DMS79 treated with DMSO at 0.1 percent for 48 hours (cell line): ENCODE results near the gene FRA10AC1.

Experiments used
- DNase-seq: peaks from one replicate; lab custom pipeline; 2025; lab: John Stamatoyannopoulos, UW

FRA10AC1 gene

DNA sequence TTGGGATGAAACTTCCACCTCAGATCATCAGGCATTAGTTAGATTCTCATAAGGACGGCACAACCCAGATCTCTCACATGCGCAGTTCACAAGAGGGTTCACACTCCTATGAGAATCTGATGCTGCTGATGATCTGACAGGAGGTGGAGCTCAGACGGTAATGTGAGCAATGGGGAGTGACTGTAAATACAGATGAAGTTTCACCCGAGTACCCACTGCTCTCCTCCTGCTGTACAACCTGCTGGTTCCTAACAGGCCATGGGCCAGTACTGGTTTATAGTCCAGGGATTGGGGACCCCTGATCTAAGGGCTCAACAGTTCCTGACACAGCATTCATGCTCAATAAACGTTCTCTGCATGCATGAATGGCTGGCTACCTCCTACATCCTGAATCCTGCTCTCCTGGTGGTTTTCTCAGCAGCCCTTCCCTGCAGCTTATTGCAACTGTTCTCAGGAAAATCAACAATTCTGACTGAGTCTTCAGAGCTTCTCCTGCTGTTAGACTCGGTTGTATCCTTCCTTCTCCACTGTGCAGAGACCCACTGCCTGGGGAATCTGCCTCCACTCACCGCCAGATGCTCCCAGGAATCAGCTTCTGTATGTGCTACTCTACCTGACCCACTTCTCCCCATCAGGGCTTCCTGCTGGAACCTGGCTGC is 72.6 kb downstream of the FRA10AC1 start:
- no peak for DNase-seq

DNA sequence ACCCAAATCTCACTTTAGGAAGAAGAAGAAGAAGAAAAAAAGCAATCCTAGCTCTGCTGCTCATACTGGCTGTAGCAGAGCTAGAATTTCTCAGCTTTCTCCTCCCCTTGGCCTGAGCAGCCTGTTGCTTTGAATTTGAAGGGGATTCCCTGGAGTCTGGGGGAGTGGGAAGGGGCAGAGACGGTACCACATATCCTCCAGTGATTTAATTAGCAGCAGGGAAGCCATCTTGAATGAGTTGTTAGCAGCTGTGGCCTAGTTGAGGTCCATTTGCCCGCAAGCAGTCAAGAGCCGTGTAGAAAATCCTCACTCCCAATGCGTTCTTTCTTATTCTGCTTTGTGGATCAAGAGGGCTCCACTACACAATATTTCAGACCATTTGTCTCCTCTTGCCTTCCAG is 73.5 kb downstream of the FRA10AC1 start:
- DNase-seq: no peak

GRCh38 chr10:93622942-93623341 is 79.5 kb downstream of the FRA10AC1 start:
- no peak for DNase-seq

GRCh38 chr10:93620925-93621324 is 81.5 kb downstream of the FRA10AC1 start:
- no peak for DNase-seq
